Placental pericyte (primary cell): ENCODE results near the gene FADS1. TPM values are rescaled to one million over a fixed set of nuclear protein-coding genes. Genes with fewer than 3 reads are reported as not detected.

Source experiments
- total RNA-seq: library from RNA; depleted of rRNA; stranded (reverse); fragments of >200 nt; gene quantifications from 2 replicates; pipeline ENCODE4 v1.2.3, GENCODE V29; 2012

Gene FADS1
- 159 and 497 TPM in 2 replicates for total RNA-seq

DNA sequence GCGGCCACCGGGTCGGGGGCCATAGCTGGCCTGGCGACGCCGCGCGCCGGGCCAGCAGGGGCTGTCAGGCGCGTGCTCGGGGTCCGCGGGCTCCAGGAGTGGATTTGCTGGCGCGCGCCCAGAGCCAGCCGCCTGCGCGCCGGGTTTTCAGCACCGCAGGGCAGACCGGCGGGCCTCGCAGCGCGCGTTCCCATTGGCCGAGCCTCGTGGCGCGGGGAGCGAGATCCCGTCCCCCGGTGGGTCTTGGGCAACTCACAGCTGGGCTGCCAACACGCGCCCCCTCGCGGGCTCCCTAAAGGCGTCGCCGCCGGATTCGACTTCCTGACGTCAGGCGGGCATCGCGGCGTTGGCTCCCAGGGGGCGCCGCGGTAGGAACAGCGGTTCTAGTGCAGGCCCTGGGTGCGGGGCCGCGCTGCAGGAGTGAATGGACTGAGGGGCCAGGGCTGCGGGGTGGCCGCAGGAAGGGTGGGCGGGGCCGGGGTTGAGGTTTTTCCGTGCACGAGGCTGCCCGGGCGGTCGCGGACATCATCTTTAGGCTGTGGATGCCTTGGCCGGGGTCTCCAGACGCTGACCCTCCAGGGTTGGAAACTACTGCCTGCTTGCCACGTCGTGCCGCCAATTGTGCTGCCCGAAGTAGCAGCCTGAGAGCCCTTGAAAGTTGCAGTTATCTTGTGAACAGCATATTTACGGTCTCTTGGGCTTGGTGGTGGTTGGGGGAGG lies at the start of gene FADS1:
TSS of gene FADS1 (minus strand) at position 268 of the 720 bp plus-strand sequence. CDS start at position 194, 74 bp downstream.

GRCh38 chr11:61827571-61828378 lies 11.0 kb upstream of the FADS1 start, which contains the start of gene FADS2:
FADS2 (plus strand) TSS chr11:61828300; CDS start chr11:61828391, 91 bp downstream.

DNA sequence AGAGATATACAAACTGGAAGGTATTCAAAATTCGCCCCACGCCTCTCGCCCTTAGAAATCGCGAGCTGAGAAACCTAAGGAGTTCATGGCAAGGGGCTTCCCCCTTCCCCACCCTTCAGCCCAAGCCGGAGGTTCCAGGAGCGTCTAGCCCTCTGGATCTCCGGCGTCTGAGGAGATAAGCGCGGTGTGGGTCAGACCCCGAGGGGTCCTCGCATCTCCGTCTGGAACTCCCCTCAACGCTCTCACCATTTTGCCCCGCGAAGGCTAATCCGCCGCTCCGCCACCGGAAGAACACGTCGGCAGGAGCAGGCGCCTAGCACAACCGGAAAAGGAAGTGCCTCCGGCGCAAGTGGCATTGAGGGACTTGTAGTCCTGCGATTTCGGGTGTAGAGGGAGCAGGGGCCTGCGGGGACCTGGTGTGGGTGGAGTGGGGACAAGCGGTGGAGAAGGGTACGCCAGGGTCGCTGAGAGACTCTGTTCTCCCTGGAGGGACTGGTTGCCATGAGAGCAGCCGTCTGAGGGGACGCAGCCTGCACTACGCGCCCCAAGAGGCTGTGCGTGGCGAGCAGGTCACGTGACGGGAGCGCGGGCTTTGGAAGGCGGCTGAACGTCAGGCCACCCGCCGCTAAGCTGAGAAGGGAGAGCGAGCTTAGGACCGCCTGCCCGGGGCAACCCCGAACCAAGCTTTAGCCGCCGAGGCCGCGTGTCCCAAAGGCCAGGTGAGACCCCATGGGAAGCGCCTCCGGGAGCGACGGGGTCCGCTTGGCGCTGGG lies 24.3 kb downstream of the FADS1 start, which contains the start of the genes FEN1 and TMEM258:
TSS of gene FEN1 (plus strand) at position 602 of the 773 bp plus-strand sequence. CDS start 2,451 bp downstream, outside the sequence.
TSS of gene TMEM258 (minus strand) at position 290 of the 773 bp plus-strand sequence. CDS start at position 249, 41 bp downstream.

DNA sequence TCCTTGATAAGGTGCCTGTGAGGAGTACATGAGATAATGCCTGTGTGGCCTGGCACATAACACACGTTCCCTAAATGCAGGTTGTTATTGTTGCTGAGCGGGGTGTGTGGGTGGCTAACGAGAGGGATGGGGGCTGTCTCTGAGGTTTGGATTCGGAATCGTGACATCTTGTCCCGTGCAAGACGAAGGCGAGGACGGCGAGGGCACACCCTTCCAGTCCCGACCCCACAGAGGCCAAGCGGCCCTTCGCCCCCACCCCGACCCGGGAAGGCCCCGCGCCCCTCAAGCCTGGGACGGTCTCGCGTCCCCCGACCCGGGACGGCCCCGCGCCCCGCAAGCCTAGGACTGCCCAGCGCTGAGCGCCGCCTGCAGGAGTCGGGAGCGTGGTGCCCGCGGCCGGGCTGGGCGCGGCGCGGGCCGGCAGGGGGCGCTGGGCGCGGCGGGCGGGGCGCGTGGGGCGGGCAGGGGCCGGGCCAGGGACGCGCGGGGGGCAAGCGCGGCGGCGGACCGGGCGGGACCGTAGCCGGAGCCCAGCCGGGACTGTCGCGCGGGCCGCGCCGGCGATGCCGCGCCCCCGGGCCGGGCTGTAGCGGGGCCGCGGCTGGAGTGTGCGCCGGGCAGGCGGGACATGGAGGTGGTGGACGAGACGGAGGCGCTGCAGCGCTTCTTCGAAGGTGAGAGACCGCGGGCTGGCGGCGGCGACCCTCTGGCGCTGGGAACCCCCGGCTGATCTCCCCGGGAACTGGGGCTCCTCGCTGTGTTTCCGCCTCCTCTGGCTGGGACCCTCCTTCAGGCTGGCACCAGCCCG lies 64.5 kb downstream of the FADS1 start, which contains the start of gene MYRF:
TSS of gene MYRF (plus strand) at position 520 of the 808 bp plus-strand sequence. CDS start at position 629, 109 bp downstream.

Other genes starting within 250 kb of the FADS1 start
- 4.6 and 9.7 TPM in 2 replicates for gene SYT7, start 235.9 kb downstream of the FADS1 start, total RNA-seq
- 2.9 and 4.2 TPM in 2 replicates for gene DAGLA, start 136.6 kb downstream of the FADS1 start, total RNA-seq
- 6.4 and 39.2 TPM in 2 replicates for gene MYRF, start 64.4 kb downstream of the FADS1 start, total RNA-seq
- 46.7 and 77.5 TPM in 2 replicates for gene TMEM258, start 24.4 kb downstream of the FADS1 start, total RNA-seq
- gene FEN1, start 24.1 kb downstream of the FADS1 start, total RNA-seq, result 13.3 and 76.2 TPM in 2 replicates
- 385 and 1,439 TPM in 2 replicates for gene FADS2, start 11.3 kb upstream of the FADS1 start, total RNA-seq
- gene FADS3, start 74.5 kb upstream of the FADS1 start, total RNA-seq, result 58.4 and 131 TPM in 2 replicates
- 2.7 and 14.0 TPM in 2 replicates for gene RAB3IL1, start 100.6 kb upstream of the FADS1 start, total RNA-seq
- 1.4 and 21.9 TPM in 2 replicates for gene BEST1, start 133.3 kb upstream of the FADS1 start, total RNA-seq
- 282 and 5,455 TPM in 2 replicates for gene FTH1, start 150.6 kb upstream of the FADS1 start, total RNA-seq